GM18909 (cell line): ENCODE results near the gene TMEM169.
A peak's percentile ranks its signal among the peaks of the same experiment; 100 is the strongest.

Source experiments
- ATAC-seq: cut with Tn5 transposase; IDR thresholded peaks from one replicate; pipeline ENCODE4 v1.9.1; 2021; ENCODE audit warnings: mild to moderate bottlenecking; ENCODE audit not compliant: unreplicated experiment, poor library complexity

Gene TMEM169

GRCh38 chr2:216081487-216082116, at the start of gene TMEM169, which contains the start of gene PECR:
TSS of gene TMEM169 (plus strand) at chr2:216081919. CDS start at chr2:216095964, 14,045 bp downstream.
TSS of gene PECR (minus strand) at chr2:216081809. CDS start at chr2:216081741, 68 bp downstream.
- peak; percentile 93 for ATAC-seq

- ATAC-seq, result peak; percentile 76
These were observed 49.6 kb upstream of the TMEM169 start for GRCh38 chr2:216031960-216032689.

GRCh38 chr2:216033403-216033802, 48.3 kb upstream of the TMEM169 start:
- peak; percentile 55 for ATAC-seq

GRCh38 chr2:216034065-216034464, 47.7 kb upstream of the TMEM169 start:
- ATAC-seq, result peak; percentile 44

- no peak for ATAC-seq
These were observed 41.8 kb upstream of the TMEM169 start for GRCh38 chr2:216039918-216040317.

GRCh38 chr2:216041438-216041837, 40.3 kb upstream of the TMEM169 start:
- no peak for ATAC-seq

GRCh38 chr2:216043949-216044348, 37.8 kb upstream of the TMEM169 start:
- no peak for ATAC-seq

GRCh38 chr2:216044883-216045486, 36.7 kb upstream of the TMEM169 start:
- ATAC-seq, result peak; percentile 95

GRCh38 chr2:216047397-216047796, 34.3 kb upstream of the TMEM169 start:
- ATAC-seq, result no peak

- no peak for ATAC-seq
These were observed 32.3 kb upstream of the TMEM169 start for GRCh38 chr2:216049452-216049851.

- ATAC-seq, result no peak
These were observed 30.4 kb upstream of the TMEM169 start for GRCh38 chr2:216051350-216051749.

- ATAC-seq, result no peak
These were observed 29.3 kb upstream of the TMEM169 start for GRCh38 chr2:216052420-216052819.

GRCh38 chr2:216055680-216056079, 26.0 kb upstream of the TMEM169 start:
- no peak for ATAC-seq

- peak; percentile 37 for ATAC-seq
These were observed 25.0 kb upstream of the TMEM169 start for GRCh38 chr2:216056739-216057138.

- ATAC-seq, result peak; percentile 89
These were observed 24.0 kb upstream of the TMEM169 start for GRCh38 chr2:216057688-216058193.

GRCh38 chr2:216059233-216059834, 22.4 kb upstream of the TMEM169 start:
- no peak for ATAC-seq

- ATAC-seq, result no peak
These were observed 17.6 kb upstream of the TMEM169 start for GRCh38 chr2:216064014-216064630.

GRCh38 chr2:216064665-216065064, 17.1 kb upstream of the TMEM169 start:
- no peak for ATAC-seq

- ATAC-seq, result no peak
These were observed 15.5 kb upstream of the TMEM169 start for GRCh38 chr2:216066230-216066629.

- no peak for ATAC-seq
These were observed 12.7 kb upstream of the TMEM169 start for GRCh38 chr2:216069028-216069427.
